ENCODE data around the gene ZNF383.
"Not testable (repeated sequence)": the region's sequence is repeated elsewhere in the genome, so short reads cannot be mapped to it uniquely, and the experiment has no call there.

ZNF383 gene

DNA sequence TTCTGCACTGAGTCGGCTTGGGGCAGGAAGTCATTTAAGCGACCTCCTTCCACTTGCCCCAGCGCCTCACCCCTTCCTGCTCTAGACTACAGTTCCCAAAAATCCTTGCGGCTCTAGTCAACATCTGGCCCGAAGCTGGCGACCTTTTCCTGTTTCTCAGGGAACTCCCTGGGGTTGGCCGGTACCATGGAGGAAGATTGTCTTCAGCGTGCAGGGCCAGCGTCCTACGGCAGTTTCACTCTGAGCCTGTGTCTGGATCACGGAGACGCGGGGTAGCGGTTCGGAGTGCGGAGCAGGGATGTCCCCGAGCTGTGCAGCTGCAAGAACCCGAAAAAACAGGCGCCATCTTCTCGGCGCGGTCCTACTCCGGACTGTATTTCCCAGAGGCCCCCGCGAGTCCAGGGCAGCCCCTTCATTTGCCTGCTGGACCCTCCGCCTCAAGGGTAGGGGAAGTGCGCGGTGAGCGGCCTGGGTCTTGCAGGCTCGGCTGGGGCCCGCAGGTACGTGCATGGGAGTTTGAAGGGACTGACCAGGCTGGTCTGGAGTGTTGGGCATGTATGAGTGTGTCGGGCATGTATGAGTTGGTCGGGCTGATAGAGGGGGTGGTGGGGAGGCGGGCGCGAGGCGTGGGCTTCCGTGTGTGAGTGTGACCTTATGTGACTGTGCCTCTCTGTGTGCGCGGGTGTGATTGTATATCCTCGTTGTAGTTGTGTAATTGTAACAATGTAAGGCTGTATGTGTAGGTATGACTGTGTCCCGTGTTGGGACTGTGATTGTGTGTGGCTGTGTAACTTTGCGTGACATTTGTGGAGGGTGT, at the start of gene ZNF383:
ZNF383 (plus strand) TSS at position 440 of the 817 bp plus-strand sequence. CDS start 12,240 bp downstream, outside the sequence.
- DNase-seq (ENCODE audit: low spot score): peak; percentile 96

DNA sequence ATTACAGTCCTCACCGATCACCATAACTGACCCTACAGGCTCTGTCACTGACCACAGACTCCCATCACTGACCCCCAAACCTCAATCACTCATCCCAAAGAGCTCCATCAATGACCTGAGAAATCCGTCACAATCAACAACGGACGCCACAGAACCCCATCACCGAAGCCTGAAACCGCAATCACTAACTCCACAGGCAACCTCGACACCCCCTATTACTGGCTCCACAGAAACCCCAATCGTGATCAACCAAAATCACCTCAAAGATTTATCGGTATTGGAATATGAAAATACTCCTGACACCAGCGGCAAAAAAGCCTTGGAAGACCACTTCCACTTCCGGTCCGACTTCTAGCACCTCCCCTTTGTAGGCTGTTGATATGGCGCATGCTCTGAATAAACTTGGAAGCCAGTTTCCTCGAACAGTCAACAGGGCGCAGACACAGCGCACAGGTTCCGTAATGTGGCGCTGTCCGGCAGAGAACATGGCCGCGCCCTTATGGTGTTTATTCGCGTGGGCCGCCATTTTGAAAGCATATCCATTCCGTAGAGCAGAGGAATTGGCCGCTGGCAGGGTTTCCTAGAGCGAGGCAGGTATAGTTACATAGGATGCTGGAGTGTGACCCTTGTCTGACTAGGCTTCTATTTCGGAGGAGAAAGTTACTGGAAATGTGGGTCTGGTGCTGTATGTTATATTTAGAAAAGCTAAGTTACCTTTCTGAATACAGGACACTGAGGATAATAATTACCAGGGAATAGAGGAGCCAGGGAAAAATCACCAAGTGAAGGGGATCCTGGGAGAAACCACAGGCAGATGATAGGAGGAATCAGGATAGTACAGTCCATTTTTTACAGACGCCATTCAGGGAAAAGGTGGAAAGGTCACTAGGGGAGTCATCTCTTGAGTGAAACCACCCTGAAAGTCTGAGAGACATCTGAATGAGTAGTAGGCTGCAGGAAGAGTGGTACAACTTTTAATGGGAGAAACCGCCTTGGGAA, 45.3 kb upstream of the ZNF383 start, which contains the start of gene ZNF585A:
ZNF585A (minus strand) TSS at position 328 of the 999 bp plus-strand sequence. CDS start 2,785 bp downstream, outside the sequence.
- peak; percentile 99 for DNase-seq (ENCODE audit: low spot score)

DNA sequence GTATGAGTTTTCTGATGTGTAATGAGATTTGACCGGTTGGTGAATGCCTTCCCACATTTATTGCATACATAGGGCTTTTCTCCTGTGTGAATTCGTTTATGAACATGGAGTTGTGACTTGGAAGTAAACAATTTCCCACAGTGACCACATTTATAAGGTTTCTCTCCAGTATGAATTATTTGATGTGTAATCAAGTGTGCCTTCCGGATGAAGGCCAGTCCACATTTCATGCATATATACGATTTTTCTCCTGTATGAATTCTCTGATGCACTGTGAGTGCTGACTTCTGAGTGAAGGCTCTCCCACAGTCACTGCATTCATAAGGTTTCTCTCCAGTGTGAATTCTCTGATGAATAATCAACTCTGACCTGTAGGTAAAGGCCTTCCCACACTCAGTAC, 31.9 kb upstream of the ZNF383 start:
- not testable (repeated sequence) for DNase-seq (ENCODE audit: low spot score)

DNA sequence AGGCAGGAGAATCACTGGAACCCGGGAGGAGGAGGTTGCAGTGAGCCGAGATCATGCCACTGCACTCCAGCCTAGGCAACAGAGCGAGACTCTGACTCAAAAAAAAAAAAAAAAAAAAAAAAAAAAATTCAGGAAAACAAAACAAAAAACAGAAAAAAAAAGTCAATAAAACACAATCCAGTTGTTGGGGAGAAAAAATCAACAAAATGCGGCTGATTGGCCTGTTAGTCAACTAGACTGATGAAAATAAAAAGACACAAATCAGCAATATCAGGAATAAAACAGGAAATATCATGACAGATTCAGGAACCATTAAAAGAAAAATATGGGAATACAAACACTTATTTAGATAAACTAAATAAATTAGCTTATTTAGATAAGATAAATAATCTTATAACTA, 22.8 kb upstream of the ZNF383 start:
- DNase-seq (ENCODE audit: low spot score): not testable (repeated sequence)

DNA sequence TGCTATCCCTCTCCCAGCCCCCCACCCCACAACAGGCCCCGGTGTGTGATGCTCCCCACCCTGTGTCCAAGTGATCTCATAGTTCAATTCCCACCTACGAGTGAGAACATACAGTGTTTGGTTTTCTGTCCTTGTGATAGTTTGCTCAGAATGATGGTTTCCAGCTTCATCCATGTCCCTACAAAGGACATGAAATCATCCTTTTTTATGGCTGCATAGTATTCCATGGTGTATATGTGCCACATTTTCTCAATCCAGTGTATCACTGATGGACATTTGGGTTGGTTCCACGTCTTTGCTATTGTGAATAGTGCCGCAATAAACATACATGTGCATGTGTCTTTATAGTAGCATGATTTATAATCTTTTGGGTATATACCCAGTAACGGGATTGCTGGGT, 20.9 kb upstream of the ZNF383 start:
- DNase-seq (ENCODE audit: low spot score): not testable (repeated sequence)

GRCh38 chr19:37197768-37198167, 20.2 kb upstream of the ZNF383 start:
- DNase-seq (ENCODE audit: low spot score): no peak

- no peak for DNase-seq (ENCODE audit: low spot score)
Observed at GRCh38 chr19:37217480-37217774, 587 bp upstream of the ZNF383 start.

GRCh38 chr19:37218592-37218935, 550 bp downstream of the ZNF383 start:
- peak; percentile 60 for DNase-seq (ENCODE audit: low spot score)

DNA sequence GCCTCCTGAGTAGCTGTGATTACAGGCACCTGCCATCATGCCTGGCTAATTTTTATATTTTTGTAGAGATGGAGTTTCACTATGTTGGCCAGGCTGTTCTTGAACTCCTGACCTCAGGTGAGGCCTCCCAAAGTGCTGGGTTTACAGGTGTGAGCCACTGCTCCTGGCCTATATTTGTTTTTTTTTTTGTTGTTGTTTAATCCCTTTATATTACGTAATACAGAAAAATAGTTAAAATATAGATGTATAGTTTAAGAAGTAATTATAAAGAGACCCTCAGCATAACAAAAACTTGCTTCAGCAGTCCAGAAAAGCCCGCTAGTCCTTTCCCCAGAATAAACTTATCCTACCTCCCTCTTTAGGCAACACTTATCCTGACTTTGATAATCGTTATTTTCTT, 2.4 kb downstream of the ZNF383 start:
- no peak for DNase-seq (ENCODE audit: low spot score)

DNA sequence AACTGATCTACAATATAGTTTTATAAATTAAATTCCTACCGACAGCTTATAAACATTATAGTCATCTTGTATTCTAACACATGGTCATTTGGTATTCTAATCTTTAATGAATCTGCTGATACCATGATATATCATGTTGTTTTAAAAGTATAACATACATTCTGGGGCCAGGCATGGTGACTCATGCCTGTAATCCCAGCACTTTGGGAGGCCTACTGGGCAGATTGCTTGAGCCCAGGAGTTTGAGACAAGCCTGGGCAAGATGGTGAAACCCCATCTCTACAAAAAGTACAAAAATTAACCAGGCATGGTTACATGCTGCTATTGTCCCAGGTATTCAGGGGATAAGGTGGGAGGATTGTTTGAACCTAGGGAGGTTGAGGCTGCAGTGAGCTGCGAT, 3.1 kb downstream of the ZNF383 start:
- no peak for DNase-seq (ENCODE audit: low spot score)

DNA sequence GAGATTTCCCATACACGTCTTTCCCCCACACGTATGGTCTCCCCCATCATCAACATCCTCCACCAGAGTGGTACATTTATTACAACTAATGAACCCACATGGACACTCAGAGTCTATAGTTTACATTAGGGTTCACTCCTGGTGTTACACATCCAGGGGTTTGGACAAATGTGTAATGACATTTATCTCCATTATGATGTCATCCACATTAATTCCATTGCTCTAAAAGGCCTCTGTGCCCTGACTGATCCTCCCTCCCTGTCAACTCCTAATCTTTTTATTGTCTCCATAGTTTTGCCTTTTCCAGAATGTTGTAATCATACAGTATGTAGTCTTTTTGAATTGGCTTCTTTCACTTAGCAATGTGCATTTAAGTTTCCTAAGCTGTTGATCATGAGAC, 8.2 kb downstream of the ZNF383 start:
- DNase-seq (ENCODE audit: low spot score): no peak

DNA sequence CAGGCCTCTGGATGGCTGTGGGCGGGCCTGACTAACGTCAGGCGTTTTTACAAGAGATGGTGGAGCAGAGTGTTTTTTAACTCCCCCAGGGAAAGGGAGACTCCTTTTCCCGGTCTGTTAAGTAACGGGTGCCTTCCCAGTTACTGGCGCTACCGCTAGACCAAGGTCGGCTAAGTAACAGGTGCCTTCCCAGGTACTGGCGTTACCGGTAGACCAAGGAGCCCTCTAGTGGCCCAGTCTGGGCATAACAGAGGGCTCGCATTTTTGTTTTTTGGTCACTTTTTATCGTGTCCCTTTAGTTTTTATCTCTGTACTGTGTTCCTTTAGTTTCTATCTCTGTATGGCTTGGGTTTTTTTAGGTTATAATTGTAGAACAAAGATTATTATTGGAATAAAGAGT, 10.0 kb downstream of the ZNF383 start:
- no peak for DNase-seq (ENCODE audit: low spot score)

DNA sequence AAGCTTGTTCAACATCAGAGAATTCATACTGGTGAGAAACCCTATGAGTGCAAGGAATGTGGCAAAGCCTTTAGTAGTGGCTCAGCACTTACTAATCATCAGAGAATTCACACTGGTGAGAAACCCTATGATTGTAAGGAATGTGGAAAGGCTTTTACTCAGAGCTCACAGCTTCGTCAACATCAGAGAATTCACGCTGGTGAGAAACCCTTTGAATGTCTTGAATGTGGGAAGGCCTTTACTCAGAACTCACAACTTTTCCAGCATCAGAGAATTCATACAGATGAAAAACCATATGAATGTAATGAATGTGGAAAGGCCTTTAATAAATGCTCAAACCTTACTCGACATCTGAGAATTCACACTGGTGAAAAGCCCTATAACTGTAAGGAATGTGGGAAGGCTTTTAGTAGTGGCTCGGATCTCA, 25.2 kb downstream of the ZNF383 start:
- peak; percentile 91 for DNase-seq (ENCODE audit: low spot score)

DNA sequence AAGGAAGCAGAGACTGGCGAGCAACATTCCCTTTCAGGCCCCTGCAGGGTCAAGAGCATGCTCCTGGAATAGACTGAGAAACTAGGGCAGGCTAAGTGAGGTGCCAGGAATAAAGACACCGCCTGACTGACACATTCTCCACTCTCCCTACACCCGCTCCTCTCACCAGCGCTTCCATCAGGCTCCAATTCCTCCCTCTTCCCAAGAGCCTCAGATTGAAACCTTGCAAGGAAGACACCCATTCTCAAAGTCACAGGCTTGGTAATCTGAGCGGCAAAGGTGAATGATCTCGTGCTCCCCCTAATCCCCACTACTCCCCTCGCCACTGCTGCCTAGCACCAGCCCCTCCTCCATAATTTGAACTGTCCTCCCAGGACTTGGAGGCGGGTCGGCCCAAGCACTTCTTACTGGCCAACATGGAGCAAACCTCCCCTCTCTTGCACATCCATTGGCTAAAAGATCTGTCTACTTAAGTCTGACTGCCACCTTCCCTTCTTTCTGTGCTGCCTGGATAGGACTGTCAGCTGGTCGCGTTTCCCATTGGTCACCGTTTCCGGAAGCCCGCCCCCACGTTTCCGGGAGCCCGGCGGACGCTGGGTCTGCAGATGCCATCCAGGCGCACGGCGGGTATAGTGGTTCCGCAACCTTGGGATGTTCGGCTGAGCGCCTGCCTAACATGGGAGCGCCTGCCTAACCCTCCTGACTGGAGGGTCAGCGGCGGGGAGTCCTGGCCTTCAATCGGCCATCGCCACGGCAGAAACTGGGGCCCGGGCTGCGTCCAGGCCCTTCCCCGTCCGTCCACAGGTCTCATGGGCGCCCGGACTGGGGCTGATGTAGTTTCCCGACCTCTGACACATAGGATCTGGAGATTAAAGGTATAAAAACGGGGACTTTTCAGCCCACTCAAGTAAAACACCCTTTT, 33.6 kb downstream of the ZNF383 start:
- no peak for DNase-seq (ENCODE audit: low spot score)

GRCh38 chr19:37263028-37263427, 45.0 kb downstream of the ZNF383 start:
- not testable (repeated sequence) for DNase-seq (ENCODE audit: low spot score)

DNA sequence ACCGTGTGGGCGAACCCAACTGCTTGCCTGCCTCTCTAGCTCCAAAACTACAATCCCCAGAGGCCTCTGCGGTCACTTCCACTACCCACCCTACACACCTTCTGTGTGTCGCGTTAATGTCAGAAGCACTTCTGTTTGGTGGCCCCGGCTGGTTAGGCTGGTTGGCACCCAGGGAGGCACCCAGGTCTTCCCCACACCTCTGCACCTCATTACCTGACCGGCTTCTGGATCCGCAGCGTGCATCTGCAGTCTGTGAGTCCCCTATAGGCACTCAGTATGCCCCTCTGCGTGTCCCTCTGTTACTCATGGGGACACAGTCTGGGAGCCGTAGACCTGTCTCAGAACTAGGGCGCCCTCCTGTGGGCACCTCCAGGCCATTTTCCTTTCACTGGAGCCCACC, 49.0 kb downstream of the ZNF383 start:
- not testable (repeated sequence) for DNase-seq (ENCODE audit: low spot score)

DNA sequence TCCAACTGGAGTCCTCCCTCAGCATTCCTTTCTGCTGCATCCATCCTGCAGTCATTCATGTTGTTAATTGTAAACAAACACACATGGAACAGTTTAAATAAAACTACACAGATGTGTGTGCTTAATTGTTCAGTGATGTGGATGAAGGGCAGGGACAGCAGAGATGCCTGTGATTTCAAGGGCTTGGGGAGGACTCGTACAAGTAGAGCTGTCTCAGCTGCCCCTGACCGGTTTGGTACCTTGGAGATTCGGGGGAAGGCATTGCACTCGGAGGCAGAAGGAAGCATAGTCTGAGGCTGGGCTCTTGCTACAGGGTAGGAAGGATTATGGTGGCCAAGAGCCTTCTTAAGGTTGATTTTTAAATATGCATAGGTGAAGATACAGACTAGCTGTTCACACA, 49.7 kb downstream of the ZNF383 start:
- not testable (repeated sequence) for DNase-seq (ENCODE audit: low spot score)

DNA sequence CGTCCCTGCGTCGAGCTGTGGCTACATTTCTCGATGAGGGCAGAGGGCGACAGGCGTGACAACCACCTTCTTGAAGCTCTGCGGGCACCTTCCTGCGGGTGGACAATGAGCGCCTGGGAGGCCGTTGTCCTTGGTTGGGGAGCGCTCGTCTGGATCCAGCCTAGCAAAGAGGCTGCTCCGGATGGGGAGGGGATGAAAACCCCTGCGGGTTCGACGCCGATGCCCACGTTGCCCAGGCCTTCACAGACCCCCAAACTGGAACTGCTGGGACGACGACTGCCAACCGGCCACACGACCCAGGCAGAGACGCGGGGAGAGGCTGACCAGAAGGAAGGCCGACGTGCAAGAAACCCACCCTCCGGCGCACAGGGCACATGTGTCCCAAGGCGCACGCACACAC, 62.6 kb downstream of the ZNF383 start:
- DNase-seq (ENCODE audit: low spot score): not testable (repeated sequence)

DNA sequence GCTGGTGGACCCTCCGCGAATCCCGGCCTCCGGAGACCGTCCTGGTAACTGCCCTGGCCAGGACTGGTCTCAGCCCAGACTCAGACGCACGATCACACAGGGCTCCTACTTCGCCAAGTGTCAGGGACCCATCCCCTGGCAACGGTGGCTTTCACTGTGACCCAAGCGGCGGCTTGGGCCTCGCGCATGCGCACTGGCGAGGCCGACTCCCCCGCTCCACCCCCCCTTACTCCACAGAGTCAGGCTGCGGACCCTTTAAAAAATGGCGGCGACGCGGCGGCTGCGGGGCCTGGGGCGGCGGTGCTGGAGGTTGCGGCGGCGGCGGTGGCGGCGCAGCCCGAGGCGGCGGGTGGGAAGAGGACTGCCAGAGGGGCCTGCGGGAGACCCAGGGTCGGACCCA, 66.0 kb downstream of the ZNF383 start:
- DNase-seq (ENCODE audit: low spot score): not testable (repeated sequence)

DNA sequence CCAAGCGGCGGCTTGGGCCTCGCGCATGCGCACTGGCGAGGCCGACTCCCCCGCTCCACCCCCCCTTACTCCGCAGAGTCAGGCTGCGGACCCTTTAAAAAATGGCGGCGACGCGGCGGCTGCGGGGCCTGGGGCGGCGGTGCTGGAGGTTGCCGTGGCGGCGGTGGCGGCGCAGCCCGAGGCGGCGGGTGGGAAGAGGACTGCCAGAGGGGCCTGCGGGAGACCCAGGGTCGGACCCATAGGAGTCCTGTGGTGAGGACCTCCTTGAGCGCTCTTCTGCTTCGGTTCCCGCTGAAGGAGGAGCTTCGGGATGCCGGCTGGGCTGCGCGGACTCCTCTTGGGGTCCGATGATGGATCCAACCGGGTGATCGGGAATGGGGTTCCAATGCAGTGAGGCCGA, 71.2 kb downstream of the ZNF383 start:
- not testable (repeated sequence) for DNase-seq (ENCODE audit: low spot score)

All from RKO (cell line).